H9 (cell line): ENCODE measurements around the gene SLC13A5. TPM values are rescaled to one million over a fixed set of nuclear protein-coding genes. Genes with fewer than 3 reads are reported as not detected.
"Not testable (repeated sequence)": the region's sequence is repeated elsewhere in the genome, so short reads cannot be mapped to it uniquely, and the experiment has no call there.

Experiments
- DNase-seq: peaks from one replicate; pipeline ENCODE4 v3.0.0-alpha.2; 2017
- H2AFZ ChIP-seq: one replicate; pipeline ENCODE4 v1.6.1; 2013; ENCODE audit warnings: mild to moderate bottlenecking, low read length, control low read depth, moderate library complexity
- H2AK5ac ChIP-seq: 2 replicates; pipeline ENCODE4 v1.6.1; 2013; ENCODE audit warnings: low read length, control low read depth, mixed read lengths; ENCODE audit not compliant: insufficient read length
- H2BK120ac ChIP-seq: one replicate; pipeline ENCODE4 v1.6.1; 2013; ENCODE audit warnings: low read depth, mild to moderate bottlenecking, low read length, control low read depth, inconsistent platforms; ENCODE audit not compliant: poor library complexity, severe bottlenecking
- H2BK12ac ChIP-seq: 2 replicates; pipeline ENCODE4 v1.6.1; 2013; ENCODE audit warnings: low read length, control low read depth, mixed read lengths, low read depth; ENCODE audit not compliant: insufficient read length
- H2BK15ac ChIP-seq: 2 replicates; pipeline ENCODE4 v1.6.1; 2013; ENCODE audit warnings: low read depth, low read length, control low read depth
- H2BK20ac ChIP-seq: one replicate; pipeline ENCODE4 v1.6.1; 2013; ENCODE audit warnings: low read depth, mild to moderate bottlenecking, low read length, control low read depth, inconsistent platforms; ENCODE audit not compliant: poor library complexity, severe bottlenecking
- H2BK5ac ChIP-seq: 2 replicates; pipeline ENCODE4 v1.6.1; 2013; ENCODE audit warnings: low read length, control low read depth, mixed read lengths; ENCODE audit not compliant: insufficient read length
- H3K14ac ChIP-seq: 2 replicates; pipeline ENCODE4 v1.6.1; 2013; ENCODE audit warnings: low read length, control low read depth; ENCODE audit not compliant: insufficient read depth
- H3K18ac ChIP-seq: 2 replicates; pipeline ENCODE4 v1.6.1; 2013; ENCODE audit warnings: low read depth, mild to moderate bottlenecking, mixed read lengths, low read length, control low read depth; ENCODE audit not compliant: insufficient read length
- H3K23ac ChIP-seq: 2 replicates; pipeline ENCODE4 v1.6.1; 2013; ENCODE audit warnings: low read length, control low read depth, mixed read lengths, low read depth; ENCODE audit not compliant: insufficient read length
- H3K23me2 ChIP-seq: 2 replicates; pipeline ENCODE4 v1.6.1; 2013; ENCODE audit warnings: low read depth, mild to moderate bottlenecking, mixed read lengths, low read length, control low read depth; ENCODE audit not compliant: insufficient read length, poor library complexity, severe bottlenecking
- H3K27ac ChIP-seq: 2 replicates; pipeline ENCODE4 v1.5.1; 2013; ENCODE audit warnings: low read length, control low read depth, mixed read lengths, low read depth; ENCODE audit not compliant: insufficient read length
- H3K27me3 ChIP-seq: 2 replicates; pipeline ENCODE4 v1.6.1; 2013; ENCODE audit warnings: low read length, control low read depth, inconsistent platforms; ENCODE audit not compliant: insufficient read depth
- H3K4ac ChIP-seq: 2 replicates; pipeline ENCODE4 v1.6.1; 2013; ENCODE audit warnings: low read depth, mild to moderate bottlenecking, control low read depth, inconsistent platforms, low read length, moderate library complexity
- H3K4me1 ChIP-seq: 2 replicates; pipeline ENCODE4 v1.6.1; 2013; ENCODE audit warnings: low read length, control low read depth, inconsistent platforms; ENCODE audit not compliant: insufficient read depth
- H3K4me2 ChIP-seq: 2 replicates; pipeline ENCODE4 v1.6.1; 2013; ENCODE audit warnings: low read length, control low read depth, mixed read lengths; ENCODE audit not compliant: insufficient read length, insufficient read depth
- H3K56ac ChIP-seq: 2 replicates; pipeline ENCODE4 v1.6.1; 2013; ENCODE audit warnings: low read depth, mild to moderate bottlenecking, mixed read lengths, low read length, control low read depth; ENCODE audit not compliant: insufficient read length
- H3K79me1 ChIP-seq: 2 replicates; pipeline ENCODE4 v1.6.1; 2013; ENCODE audit warnings: low read depth, mild to moderate bottlenecking, moderate library complexity, low read length, control low read depth, inconsistent platforms; ENCODE audit not compliant: insufficient read depth, poor library complexity, severe bottlenecking
- H3K79me2 ChIP-seq: 2 replicates; pipeline ENCODE4 v1.6.1; 2013; ENCODE audit warnings: low read length, control low read depth, inconsistent platforms; ENCODE audit not compliant: insufficient read depth
- H3K9ac ChIP-seq: 2 replicates; pipeline ENCODE4 v1.6.1; 2013; ENCODE audit warnings: low read length, control low read depth, mixed read lengths; ENCODE audit not compliant: insufficient read length; ENCODE audit errors: extremely low read depth
- H3K9me3 ChIP-seq: one replicate; pipeline ENCODE4 v1.6.1; 2013; ENCODE audit warnings: low read depth, low read length, inconsistent platforms; ENCODE audit not compliant: control insufficient read depth
- H3T11ph ChIP-seq: one replicate; pipeline ENCODE4 v1.6.1; 2013; ENCODE audit warnings: mild to moderate bottlenecking, low read length, control low read depth, inconsistent platforms
- H4K20me1 ChIP-seq: one replicate; pipeline ENCODE4 v1.6.1; 2013; ENCODE audit not compliant: control insufficient read depth, insufficient read length, insufficient read depth
- H4K5ac ChIP-seq: 2 replicates; pipeline ENCODE4 v1.6.1; 2013; ENCODE audit warnings: low read depth, mild to moderate bottlenecking, mixed read lengths, low read length, control low read depth; ENCODE audit not compliant: insufficient read length
- H4K8ac ChIP-seq: replicated peaks from 2 replicates; pipeline ENCODE4 v1.6.1; 2013; ENCODE audit warnings: low read length, control low read depth, mixed read lengths, low read depth; ENCODE audit not compliant: insufficient read length
- H4K91ac ChIP-seq: 2 replicates; pipeline ENCODE4 v1.6.1; 2013; ENCODE audit warnings: low read depth, mild to moderate bottlenecking, moderate library complexity, mixed read lengths, low read length, control low read depth; ENCODE audit not compliant: insufficient read length
- H3K27ac Mint-ChIP-seq, 3 experiments: 2 replicates in 2 of 3; 3 replicates in 1 of 3; pipeline ENCODE4 v1.8.0; 2020 to 2021; ENCODE audit warnings: mixed read lengths in 3 of 3, mild to moderate bottlenecking in 1 of 3, moderate library complexity in 1 of 3
- H3K27me3 Mint-ChIP-seq: 2 replicates; pipeline ENCODE4 v1.8.0; 2021; ENCODE audit warnings: low read depth, mild to moderate bottlenecking, moderate library complexity, mixed read lengths
- H3K36me3 Mint-ChIP-seq, 3 experiments: 2 replicates in 2 of 3; 3 replicates in 1 of 3; pipeline ENCODE4 v1.8.0; 2020 to 2021; ENCODE audit warnings: low read depth in 3 of 3, mixed read lengths in 3 of 3; ENCODE audit not compliant: insufficient read depth in 1 of 3
- H3K4me1 Mint-ChIP-seq, 2 experiments: 2 replicates each; pipeline ENCODE4 v1.8.0; 2020; ENCODE audit warnings: mixed read lengths in 2 of 2
- H3K4me3 Mint-ChIP-seq, 2 experiments: 2 replicates in 1 of 2; 3 replicates in 1 of 2; pipeline ENCODE4 v1.8.0; 2020 to 2021; ENCODE audit warnings: mild to moderate bottlenecking in 2 of 2, mixed read lengths in 2 of 2, moderate library complexity in 1 of 2
- H3K9me3 Mint-ChIP-seq, 2 experiments: 2 replicates in 1 of 2; 3 replicates in 1 of 2; pipeline ENCODE4 v1.8.0; 2020; ENCODE audit warnings: mild to moderate bottlenecking in 2 of 2, mixed read lengths in 2 of 2, moderate library complexity in 1 of 2
- WGBS: extraction: QIAGEN DNeasy Blood & Tissue Kit; methylation state at CpG from one replicate; pipeline ENCODE4 v1.1.7; 2013; ENCODE audit warnings: missing lambda C conversion rate, low lambda C conversion rate, mixed read lengths; ENCODE audit not compliant: insufficient read length; ENCODE audit errors: extremely low coverage; 5-methylcytosine and 5-hydroxymethylcytosine counted together
- total RNA-seq: library from RNA; stranded (reverse); gene quantifications from 2 replicates; pipeline ENCODE4 v1.2.1, GENCODE V29; 2021
- TF ChIP-seq, protein P1 (sequence below): fragments of 200-600 bp; sonication (generic); conservative IDR thresholded peaks from 3 replicates; pipeline ENCODE4 v1.8.0; 2021; ENCODE audit warnings: antibody characterized with exemption, mild to moderate bottlenecking

SLC13A5 gene
- total RNA-seq, 1 experiment from 2014 or later = 1.6 TPM

DNA sequence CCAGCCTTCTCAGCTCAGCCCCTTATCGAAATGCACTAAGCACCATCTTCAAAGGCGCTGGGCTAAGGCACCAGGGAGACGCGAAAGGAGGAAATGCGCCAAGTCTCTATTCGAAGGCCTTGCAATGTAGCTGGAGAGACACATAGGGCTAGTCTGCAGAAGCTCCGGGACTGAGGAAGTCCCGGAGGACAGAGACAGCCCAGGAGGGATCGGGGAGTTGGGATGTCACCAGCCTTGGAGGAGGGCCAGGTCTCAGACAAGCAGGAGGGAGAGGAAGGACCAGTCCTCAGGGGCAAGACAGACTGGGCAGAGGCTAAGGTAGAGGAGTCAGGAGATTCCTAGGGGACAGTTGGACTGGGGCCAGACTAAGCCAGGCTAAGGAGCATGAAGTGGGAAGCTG is 53.1 kb downstream of the SLC13A5 start:
- Histone ChIP-seq H3K79me2 (no peaks in the 10 kb centered on the region), H3K18ac (no peak overlapping the region), H2BK15ac (no peak overlapping the region), H3T11ph (no peak overlapping the region), H3K9me3 (no peaks in the 10 kb centered on the region), H4K8ac (no peak overlapping the region), H2BK5ac (no peak overlapping the region), H3K9ac (no peak overlapping the region), H3K27me3 (peaks cover 9% of the 10 kb centered on the region; the same call in 1 of the 2 replicates), H2BK120ac (no peak overlapping the region), H3K4me2 (no peak overlapping the region), H3K4me1 (no peaks in the 10 kb centered on the region), H3K14ac (no peak overlapping the region), H3K23me2 (peaks cover 5% of the 10 kb centered on the region), H3K23ac (no peak overlapping the region), H2BK12ac (no peak overlapping the region), H2BK20ac (no peak overlapping the region), H3K56ac (no peak overlapping the region), H4K5ac (no peak overlapping the region), H4K20me1 (no peaks in the 10 kb centered on the region), H4K91ac (no peak overlapping the region), H2AFZ (no peak overlapping the region), H3K79me1 (no peaks in the 10 kb centered on the region), H3K4ac (no peak overlapping the region), H3K27ac (no peak overlapping the region), H2AK5ac (no peak overlapping the region)
- Mint-ChIP-seq H3K4me1 (peaks cover 14 to 16% of the 10 kb centered on the region in 2 experiments), H3K9me3 (no peaks in the 10 kb centered on the region; a peak in 2 of 5 replicates), H3K4me3 (no peak overlapping the region), H3K36me3 (peaks cover 0 to 1% (median 0%) of the 10 kb centered on the region in 3 experiments; a peak in 1 of 7 replicates), H3K27ac (no peak overlapping the region), H3K27me3 (peaks cover 77% of the 10 kb centered on the region)
- no CpG with 5 or more reads among the region's 9 CpGs for WGBS
- DNase-seq = peak; percentile 24
- TF ChIP-seq, protein P1, sequence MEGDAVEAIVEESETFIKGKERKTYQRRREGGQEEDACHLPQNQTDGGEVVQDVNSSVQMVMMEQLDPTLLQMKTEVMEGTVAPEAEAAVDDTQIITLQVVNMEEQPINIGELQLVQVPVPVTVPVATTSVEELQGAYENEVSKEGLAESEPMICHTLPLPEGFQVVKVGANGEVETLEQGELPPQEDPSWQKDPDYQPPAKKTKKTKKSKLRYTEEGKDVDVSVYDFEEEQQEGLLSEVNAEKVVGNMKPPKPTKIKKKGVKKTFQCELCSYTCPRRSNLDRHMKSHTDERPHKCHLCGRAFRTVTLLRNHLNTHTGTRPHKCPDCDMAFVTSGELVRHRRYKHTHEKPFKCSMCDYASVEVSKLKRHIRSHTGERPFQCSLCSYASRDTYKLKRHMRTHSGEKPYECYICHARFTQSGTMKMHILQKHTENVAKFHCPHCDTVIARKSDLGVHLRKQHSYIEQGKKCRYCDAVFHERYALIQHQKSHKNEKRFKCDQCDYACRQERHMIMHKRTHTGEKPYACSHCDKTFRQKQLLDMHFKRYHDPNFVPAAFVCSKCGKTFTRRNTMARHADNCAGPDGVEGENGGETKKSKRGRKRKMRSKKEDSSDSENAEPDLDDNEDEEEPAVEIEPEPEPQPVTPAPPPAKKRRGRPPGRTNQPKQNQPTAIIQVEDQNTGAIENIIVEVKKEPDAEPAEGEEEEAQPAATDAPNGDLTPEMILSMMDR = no peak

DNA sequence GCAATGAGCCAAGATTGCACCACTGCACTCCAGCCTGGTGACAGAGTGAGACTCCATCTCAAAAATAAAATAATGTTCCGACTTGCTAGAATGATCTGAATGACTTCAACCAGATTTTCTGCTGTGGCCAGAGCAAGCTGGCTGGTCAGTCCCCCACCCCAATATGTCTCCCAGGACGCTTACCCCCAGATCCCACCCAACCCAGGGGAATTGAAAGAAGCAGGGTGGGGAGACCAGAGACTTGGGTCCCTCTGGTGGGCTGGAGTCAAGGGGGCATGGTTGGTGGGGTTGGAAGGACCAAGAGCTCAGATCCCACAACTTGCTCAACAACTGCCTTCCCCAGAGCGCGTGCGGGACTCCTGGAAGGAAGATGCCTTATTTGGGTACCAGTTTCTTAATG is 54.8 kb downstream of the SLC13A5 start:
- Histone ChIP-seq H3K23me2 (peaks cover 10% of the 10 kb centered on the region), H3K27me3 (peaks cover 10% of the 10 kb centered on the region; the same call in 1 of the 2 replicates)
- H2BK12ac ChIP-seq, H4K20me1 ChIP-seq, H2BK15ac ChIP-seq, H3K79me1 ChIP-seq, H3K18ac ChIP-seq, H3K27ac Mint-ChIP-seq, H3T11ph ChIP-seq, H2AK5ac ChIP-seq, H4K5ac ChIP-seq, H3K4me1 ChIP-seq, H3K27ac ChIP-seq, H3K14ac ChIP-seq, H3K4me2 ChIP-seq, H3K9ac ChIP-seq, H3K36me3 Mint-ChIP-seq, H3K56ac ChIP-seq, H2BK5ac ChIP-seq, H3K23ac ChIP-seq, H3K79me2 ChIP-seq, H4K8ac ChIP-seq, H2BK120ac ChIP-seq, H4K91ac ChIP-seq, H2AFZ ChIP-seq, H3K9me3 Mint-ChIP-seq, DNase-seq, H3K9me3 ChIP-seq, H3K4ac ChIP-seq, H2BK20ac ChIP-seq: not testable (repeated sequence)
- WGBS = no CpG with 5 or more reads among the region's 5 CpGs
- Mint-ChIP-seq H3K4me3 (peak overlapping the region in 1 of 2 experiments; percentile 80; a peak in 2 of 5 replicates), H3K27me3 (peaks cover 80% of the 10 kb centered on the region), H3K4me1 (peaks cover 26 to 28% of the 10 kb centered on the region in 2 experiments)
